PFSK-1 (cell line): Measurements from ENCODE around the gene HCFC1.

ENCODE experiments used
- FOXP2 ChIP-seq: optimal IDR thresholded peaks from 2 replicates; pipeline ENCODE3; 2011; ENCODE audit warnings: borderline replicate concordance, control low read depth, inconsistent platforms; ENCODE audit not compliant: insufficient read depth; ENCODE audit errors: extremely low read length, extremely low read depth
- POLR2AphosphoS5 ChIP-seq: IDR thresholded peaks from 2 replicates; pipeline ENCODE4 v1.6.1; 2012; ENCODE audit warnings: low read depth, mild to moderate bottlenecking, control low read depth, low read length, moderate library complexity
- REST ChIP-seq, 2 experiments: IDR thresholded peaks; 2 replicates each; pipeline versions ENCODE4 v1.6.1 to v1.8.0; 2011 to 2012; ENCODE audit warnings: low read depth in 2 of 2, low read length in 2 of 2, control low read depth in 1 of 2, inconsistent platforms in 1 of 2, mild to moderate bottlenecking in 1 of 2, moderate library complexity in 1 of 2; ENCODE audit not compliant: insufficient read depth in 1 of 2
- SIN3A ChIP-seq: IDR thresholded peaks from 2 replicates; pipeline ENCODE4 v1.6.1; 2012; ENCODE audit warnings: mild to moderate bottlenecking, low read length, moderate library complexity, borderline replicate concordance; ENCODE audit not compliant: insufficient read depth
- TAF1 ChIP-seq: IDR thresholded peaks from 2 replicates; pipeline ENCODE4 v1.6.1; 2012; ENCODE audit warnings: low read length, control low read depth, borderline replicate concordance; ENCODE audit not compliant: insufficient read depth

HCFC1 gene

GRCh38 chrX:153963546-153963945, 8.1 kb downstream of the HCFC1 start:
- TF ChIP-seq SIN3A (no peak), TAF1 (no peak), FOXP2 (no peak), REST (IDR thresholded peaks at IDR 0.05; ENCODE audit: insufficient read depth in 1 of 2, low read depth in 2 of 2, low read length in 2 of 2) (no peak), POLR2AphosphoS5 (no peak)

- TF ChIP-seq SIN3A (no peak), POLR2AphosphoS5 (no peak), TAF1 (no peak), FOXP2 (no peak), REST (IDR thresholded peaks at IDR 0.05; ENCODE audit: insufficient read depth in 1 of 2, low read depth in 2 of 2, low read length in 2 of 2) (no peak)
These were observed 10.3 kb downstream of the HCFC1 start for GRCh38 chrX:153961292-153961691.

GRCh38 chrX:153960786-153961185, 10.8 kb downstream of the HCFC1 start:
- TF ChIP-seq SIN3A (no peak), REST (IDR thresholded peaks at IDR 0.05; ENCODE audit: insufficient read depth in 1 of 2, low read depth in 2 of 2, low read length in 2 of 2) (no peak), POLR2AphosphoS5 (no peak), FOXP2 (no peak), TAF1 (no peak)

GRCh38 chrX:153960077-153960476, 11.5 kb downstream of the HCFC1 start:
- TF ChIP-seq POLR2AphosphoS5 (no peak), SIN3A (no peak), TAF1 (no peak), REST (IDR thresholded peaks at IDR 0.05; ENCODE audit: insufficient read depth in 1 of 2, low read depth in 2 of 2, low read length in 2 of 2) (no peak), FOXP2 (no peak)

GRCh38 chrX:153959649-153960048, 12.0 kb downstream of the HCFC1 start:
- TF ChIP-seq REST (IDR thresholded peaks at IDR 0.05; ENCODE audit: insufficient read depth in 1 of 2, low read depth in 2 of 2, low read length in 2 of 2) (no peak), FOXP2 (no peak)
